NCI-H1436 treated with DMSO at 0.1 percent for 48 hours (cell line): ENCODE data around the gene AP2A1.

ENCODE experiments used
- DNase-seq: peaks from one replicate; lab custom pipeline; 2025; lab: John Stamatoyannopoulos, UW

Gene AP2A1

DNA sequence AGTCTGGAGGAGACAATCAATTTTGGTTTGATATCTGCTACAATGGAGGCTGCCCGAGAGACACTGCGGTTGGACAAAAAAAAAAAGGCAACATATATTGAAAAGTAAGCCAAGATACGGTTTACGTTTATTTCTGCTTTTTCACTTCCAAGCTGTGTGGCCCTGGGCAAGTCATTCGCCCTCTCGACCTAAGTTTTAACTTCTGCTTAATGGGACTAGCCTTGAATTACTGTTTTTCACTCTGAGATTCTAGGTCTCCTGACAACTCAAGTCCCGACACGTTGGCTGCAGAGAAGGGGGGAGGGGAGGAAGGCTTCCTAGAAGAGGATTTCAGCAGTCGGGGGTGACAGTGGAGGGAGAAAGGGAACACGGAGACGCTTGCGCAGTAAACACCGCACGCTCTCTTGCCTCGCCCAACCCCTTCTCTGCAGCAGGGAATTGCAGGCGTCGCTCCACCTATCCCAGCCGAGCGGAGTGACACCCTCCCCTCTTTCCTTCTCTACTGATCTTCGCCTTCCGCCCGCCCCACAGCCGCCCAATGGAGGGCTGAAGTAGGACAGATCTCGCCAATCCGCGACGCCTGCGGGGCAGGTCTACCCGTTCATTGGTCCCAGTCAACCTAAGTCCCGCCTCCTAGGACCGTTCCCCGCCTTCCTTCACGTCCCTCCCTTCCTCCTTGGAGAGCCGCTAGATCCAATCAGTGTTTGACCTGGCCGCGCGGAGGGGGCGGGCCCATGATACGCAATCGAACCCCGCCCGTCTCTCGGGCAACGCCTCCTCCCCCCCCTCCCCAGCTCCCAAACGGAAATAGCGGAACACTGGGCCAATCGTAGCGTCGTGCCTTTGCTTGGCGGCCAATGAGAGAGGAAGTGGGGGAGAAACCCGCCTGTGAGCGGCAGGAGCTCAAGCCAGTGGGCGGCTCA, 533 bp upstream of the AP2A1 start:
- DNase-seq: peak; percentile 100

DNA sequence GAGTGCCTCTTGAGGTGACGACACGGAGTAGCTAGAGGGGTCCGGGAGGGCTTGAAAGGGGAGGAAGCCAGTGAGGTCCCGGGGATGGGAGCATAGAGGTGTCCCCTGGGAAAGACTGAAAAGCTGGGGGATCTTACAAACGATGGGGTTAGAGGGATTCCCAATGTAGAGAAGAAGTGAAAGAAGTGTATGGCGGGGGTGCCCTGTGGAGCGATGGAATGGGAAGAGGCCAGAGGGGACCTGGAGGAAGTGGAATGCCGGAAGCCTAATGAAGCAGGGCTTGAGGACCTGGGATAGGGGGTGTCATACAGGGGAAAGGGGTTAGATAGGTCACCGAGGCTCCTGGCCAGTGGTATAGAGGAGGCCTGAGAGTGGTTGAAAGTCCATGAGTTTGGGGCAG, 580 bp downstream of the AP2A1 start:
- no peak for DNase-seq

DNA sequence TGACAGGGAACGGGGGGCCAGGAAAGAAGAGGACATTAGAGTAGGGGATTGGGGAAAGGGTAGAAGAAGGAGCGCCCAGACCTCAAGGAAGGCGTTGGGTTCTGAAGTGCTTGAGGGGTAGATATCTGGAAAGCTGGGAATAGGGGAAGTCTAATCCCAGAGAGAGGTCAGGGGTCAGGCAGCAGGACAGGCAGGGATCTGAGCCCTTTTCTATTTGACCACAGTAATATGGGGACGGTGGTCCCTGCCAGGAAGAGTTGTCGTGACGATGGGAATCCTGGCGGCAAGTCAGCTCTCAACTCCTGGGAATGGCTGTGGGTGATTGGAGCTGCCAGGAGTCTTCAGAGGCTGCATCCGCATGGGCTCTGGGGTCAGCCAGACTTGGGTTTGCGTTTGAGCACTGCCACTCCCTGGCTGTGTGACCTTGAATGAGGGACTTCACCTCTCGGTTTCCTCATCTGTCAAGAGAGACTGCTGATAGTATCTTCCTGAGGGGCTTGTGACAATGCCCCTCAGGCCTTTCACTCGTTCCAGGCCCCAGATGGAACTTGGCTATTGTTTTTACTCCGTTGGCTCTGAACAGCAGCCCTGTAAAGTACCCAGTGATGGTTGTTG, 1.3 kb downstream of the AP2A1 start:
- DNase-seq: no peak

DNA sequence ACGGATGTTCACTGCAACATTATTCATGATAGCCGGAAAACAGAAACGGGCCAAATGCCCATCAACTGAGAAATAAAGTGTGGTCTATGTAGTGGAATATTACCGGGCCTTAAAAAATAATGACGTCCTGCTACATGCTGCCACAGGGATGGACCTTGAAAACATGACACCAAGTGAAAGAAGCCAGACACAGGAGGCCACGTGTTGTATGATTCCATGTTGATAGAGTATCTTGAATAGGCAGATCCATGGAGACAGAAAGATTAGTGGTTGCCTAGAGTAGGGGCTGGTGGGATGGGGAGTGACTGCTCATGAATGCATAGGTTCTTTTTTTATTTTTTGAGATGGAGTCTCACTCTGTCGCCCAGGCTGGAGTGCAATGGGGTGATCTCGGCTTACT, 3.7 kb downstream of the AP2A1 start:
- DNase-seq: no peak

DNA sequence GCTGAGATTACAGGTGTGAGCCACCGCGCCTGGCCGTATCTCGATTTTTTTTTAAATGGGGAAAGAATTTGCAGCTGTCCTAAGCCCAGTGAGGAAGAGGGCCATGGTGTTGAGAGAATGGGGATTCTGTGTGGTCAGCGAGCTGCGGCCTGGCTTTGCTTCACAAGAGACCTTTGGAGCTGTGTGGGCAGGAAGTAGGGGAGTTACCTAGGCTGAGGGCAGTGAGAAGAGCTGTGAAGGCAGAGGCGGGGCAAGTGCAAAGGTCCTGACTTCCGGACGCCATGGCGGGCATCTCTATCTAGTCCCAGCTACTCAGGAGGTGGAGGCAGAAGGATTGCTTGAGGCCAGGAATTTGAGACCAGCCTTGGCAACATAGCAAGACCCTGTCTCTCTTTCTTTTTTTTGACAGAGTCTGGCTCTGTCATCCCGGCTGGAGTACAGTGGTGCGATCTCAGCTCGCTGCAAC, 4.9 kb downstream of the AP2A1 start:
- DNase-seq: no peak

DNA sequence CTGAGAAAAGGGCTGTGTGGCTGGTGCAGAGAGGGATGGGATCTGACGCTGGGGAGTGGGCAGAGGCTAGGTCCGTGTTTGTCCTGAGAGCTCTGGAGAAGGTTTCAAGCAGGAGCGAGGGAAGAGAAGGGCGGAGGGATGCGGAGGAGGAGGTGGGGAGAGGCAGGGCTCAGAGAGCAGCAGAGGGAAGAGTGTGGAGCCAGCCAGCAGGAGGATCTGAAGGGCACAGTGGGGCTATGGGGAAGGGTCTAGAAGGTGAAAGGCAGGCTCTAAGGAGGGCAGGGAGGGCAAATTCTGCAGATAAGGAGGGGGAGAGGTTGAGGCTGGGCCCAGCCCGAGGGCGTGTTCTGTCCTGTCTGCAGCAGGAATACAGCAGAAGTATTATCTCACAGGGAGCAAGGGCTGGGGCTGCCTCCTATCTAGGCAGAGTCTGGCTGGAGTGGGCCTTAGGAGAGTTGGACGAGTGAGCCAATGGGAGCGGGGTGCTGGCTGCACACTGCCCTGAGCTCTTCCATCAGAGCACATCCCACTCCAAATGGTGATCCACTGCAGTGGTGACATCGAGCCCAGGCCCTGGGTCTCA, 6.1 kb downstream of the AP2A1 start:
- no peak for DNase-seq

DNA sequence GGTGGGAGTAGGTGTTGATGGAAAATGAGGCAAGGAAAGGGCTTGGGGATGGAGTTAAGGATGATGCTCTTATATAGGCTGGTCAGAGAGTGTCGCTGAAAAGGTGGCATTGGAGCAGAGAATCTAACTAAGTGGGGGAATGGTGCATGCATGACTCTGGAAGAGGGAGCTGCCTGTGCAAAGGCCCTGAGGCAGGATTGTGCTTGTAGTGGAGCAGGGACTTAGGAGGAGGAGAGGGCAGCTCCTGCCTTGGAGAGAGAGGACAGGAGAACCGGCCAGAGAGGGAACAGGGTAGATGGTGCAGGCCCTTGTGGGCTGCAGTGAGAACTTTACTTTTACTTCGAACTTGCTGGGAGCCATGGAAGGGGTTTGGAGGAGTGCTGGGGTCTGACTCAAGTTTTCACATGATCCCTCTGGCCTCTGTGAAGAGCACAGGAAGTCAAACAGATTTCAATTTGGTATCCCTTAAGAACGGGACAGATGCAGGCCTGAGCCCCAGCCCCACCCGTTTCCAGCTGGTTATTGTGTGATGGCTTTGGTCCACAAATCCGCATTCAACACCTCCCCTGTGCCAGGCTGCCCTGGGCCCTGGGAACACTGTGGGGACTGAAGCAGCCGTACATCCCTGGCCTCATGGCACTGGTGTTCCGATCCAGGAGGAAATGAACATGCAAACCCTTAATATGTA, 7.0 kb downstream of the AP2A1 start:
- no peak for DNase-seq

DNA sequence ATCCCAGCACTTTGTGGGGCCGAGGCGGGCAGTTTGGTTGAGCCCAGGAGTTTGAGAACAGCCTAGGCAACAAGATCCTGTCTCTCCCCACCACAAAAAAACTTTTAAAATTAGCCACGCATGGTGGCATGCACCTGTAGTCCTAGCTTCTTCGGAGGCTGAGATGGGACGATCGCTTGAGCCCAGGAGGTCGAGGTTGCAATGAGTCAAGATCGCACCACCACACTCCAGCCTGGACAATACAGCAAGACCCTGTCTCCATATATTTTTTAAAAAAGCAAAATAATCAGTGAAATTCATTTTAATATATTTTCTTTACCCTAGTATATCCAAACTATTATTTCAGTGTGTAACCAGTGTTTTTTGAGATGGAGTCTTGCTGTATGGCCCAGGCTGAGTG, 8.2 kb downstream of the AP2A1 start:
- DNase-seq: no peak

DNA sequence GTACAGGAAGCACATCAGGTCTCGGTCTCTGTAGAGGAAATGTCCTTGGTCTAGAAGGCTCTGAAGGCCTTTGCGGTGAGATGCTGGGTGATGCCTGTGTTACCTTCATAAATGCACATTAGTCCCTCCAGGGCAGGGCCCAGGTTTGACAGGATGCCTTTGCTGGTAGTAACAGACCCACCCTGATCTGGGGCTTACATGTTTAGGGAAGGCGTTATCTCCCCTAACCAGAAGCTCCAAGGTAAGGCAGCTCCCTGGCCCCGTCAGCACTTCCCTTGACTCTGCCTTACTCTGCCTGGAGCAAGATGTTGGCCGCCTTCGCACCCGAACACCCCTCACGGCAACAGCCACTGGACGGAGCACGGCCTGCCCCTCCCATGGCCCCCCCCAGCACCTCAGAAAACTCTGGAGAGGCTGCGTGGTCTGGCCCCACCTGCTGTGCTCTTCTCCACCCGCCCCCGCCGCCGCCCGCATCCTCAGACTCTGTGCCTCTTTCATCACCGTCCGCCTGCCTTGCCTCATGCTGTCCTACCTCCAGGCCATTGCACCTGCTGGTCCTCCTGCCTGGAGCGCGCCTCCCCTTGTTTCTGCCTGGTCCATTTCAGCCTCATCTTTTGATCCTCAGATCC, 9.1 kb downstream of the AP2A1 start:
- DNase-seq: no peak

DNA sequence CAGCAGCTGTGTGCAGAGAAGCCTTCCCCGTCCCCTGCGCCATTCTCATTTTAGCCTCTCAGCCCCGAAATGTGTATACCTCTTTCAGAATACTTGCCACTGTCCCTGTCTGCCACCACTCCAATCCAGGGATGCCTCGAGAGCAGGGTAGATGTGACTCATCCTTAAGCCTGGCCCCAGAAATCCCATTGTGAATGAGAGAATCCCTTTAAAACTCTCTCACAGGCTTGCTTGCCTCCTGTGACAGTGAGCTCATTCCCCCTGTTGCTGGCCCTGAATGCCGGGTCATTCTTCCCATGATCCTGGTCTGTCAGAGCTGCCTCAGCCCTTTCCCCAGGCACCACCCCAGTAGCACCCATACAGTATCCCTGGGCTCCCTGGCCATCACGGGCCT, 9.6 kb downstream of the AP2A1 start:
- DNase-seq: no peak

DNA sequence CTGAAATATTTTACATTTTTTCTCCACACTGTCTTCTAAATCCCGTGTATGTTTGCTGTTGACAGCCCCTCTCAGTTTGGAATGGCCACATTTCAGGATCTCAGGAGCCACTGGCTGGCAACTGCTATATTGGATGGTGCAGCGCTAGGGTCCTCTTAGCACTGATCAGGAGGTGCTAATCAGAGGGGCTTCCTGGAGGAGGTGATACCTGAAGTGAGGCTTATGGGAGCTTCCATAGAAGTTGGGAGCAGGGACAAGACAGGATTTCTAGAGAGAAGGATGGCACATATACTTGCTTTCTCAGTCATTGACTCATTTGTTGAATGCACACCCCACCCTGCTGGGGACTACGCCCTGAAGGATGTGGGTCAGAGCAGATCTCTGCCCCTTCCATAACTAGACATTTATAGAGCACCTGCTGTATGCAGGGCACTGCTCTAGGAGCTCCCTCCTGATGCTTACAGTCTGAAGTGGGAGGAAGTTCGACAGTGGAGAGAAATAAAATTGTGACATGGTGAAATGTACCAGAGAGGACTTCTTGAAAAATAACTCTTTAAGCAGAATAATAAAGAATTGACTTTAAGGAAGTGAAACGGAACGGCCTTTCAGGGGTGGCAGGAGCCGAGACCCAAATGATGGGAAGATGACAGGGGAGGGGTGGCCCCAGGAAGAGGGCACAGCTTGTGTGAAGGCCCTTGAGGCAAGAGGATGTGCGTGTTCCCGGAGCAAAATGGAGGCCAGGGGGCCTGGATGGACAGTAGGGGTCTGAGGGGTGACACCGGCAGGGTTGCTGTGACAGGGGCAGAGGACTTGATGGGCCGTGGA, 13.1 kb downstream of the AP2A1 start:
- no peak for DNase-seq

DNA sequence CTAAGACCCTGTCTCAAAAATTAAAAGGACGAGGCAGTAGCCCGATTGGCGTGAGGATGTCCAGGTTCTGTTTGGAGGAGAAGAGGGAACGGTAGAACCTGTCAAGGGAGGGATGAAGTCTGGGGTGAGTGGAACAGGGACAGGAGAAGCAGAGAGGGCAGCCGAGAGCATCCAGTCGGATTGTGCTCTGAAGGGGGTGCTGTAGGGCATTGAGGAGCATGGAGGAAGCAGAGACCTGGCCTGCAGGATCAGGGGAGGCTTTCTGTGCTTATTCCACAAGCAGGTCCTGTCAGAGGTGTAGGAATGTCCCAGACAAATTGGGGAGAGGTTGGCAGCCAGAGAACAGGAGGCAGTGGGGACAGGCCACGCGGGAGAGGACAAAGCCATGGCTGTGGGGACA, 14.1 kb downstream of the AP2A1 start:
- no peak for DNase-seq

DNA sequence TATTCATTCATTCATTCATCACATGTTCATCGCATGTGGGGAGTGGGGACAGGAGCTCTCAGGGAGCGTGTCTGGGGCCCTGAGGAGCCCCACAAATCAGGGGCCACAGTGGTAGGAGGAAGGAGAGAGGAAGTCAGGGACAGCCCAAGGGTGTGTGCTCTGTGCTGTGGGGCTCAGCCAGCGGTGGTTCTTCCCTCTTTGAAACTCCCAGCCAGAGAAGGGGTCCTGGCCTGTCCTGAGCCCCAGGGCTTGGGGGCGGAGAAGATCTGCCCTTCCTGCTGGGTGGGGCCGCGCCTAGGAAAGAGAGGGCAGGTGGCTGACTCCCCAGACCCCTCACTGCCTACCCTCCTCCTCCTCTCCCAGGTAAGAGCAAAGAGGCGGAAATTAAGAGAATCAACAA, 14.6 kb downstream of the AP2A1 start:
- DNase-seq: no peak

DNA sequence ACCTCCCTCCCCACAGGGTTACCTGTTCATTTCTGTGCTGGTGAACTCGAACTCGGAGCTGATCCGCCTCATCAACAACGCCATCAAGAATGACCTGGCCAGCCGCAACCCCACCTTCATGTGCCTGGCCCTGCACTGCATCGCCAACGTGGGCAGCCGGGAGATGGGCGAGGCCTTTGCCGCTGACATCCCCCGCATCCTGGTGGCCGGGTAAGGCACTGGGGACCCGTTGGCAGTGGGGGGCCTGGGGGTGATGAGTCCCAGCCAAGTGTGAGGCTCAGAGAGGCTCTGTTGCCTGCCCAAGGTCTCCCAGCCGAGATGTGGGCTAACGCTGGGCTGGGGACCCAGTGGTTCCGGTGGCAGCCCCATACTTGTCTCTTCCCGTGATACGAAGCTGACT, 15.7 kb downstream of the AP2A1 start:
- no peak for DNase-seq

DNA sequence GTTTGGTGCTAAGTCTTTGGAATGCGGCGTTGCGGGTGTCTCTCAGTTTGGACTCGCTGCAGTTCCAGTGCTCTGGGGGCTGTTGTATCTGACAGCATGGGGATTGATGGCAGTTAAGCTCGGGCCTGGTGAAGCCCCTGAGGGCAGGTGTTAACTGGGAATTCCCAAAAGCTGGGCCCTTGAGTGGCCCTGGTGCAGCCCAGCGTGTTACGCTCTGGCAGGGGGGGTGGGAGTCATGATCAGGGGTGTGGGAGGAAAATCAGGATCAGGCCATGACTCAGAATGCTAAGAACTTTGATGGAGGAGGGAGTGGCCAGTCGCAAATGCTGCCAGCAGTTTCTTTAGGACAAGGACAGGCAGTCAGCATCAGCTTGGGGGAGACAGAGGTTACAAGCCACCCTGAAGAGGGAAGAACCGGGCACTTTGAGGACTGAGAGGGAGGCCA, 19.6 kb downstream of the AP2A1 start:
- no peak for DNase-seq

DNA sequence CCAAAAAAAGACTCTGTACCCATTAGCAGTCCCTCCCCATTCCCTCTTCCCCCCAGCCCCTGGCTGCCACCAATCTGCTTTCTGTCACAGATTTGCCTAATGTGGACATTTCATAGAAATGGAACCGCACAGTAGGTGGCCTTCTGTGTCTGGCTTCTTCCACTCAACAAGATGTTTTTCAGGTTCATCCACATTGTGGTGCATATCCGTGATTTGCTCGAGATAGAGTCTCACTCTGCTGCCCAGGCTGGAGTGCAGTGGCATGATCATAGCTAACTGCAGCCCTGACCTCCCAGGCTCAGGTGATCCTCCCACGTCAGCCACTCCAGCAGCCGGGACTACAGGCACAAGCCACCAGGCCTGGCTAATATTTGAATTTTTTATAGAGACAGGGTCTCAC, 20.9 kb downstream of the AP2A1 start:
- no peak for DNase-seq

DNA sequence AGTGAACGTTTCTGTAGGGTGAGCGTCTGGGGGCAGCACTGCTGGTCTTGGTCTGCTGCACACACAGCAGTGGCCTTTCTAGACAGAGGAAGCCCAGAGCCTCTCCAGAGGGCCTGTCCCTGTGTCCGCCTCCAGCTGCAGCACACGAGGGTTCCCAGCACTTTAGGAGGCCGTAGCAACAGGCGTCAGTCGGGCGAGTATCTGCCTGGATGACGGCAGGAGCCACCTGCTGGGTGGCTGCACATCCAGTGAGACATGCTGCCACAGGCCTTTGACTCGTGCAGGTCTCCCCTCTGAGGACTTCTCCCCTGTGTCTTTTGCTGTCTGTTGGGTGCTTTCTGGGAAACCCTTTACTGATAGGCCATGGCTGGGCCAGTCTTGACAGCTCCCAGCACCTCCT, 22.1 kb downstream of the AP2A1 start:
- no peak for DNase-seq

DNA sequence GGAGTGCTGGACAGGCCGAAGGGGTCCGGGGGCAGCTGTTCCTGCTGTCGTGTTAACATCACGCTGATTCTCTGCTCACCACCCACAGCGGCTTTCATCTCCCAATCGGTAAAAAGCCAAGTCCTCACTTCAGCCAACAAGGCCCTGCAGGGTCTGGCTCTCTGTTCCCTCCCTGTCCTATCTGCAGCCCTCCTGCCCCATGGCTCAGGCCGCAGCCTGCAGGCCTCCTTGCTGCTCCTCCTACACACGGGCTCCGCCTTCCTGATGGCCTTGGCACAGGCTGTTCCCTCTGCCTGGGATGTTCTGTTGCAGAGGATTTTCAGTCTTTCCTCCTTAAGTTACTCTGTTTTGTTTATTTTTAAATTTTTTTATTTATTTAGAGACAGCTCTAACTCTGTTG, 24.1 kb downstream of the AP2A1 start:
- no peak for DNase-seq

DNA sequence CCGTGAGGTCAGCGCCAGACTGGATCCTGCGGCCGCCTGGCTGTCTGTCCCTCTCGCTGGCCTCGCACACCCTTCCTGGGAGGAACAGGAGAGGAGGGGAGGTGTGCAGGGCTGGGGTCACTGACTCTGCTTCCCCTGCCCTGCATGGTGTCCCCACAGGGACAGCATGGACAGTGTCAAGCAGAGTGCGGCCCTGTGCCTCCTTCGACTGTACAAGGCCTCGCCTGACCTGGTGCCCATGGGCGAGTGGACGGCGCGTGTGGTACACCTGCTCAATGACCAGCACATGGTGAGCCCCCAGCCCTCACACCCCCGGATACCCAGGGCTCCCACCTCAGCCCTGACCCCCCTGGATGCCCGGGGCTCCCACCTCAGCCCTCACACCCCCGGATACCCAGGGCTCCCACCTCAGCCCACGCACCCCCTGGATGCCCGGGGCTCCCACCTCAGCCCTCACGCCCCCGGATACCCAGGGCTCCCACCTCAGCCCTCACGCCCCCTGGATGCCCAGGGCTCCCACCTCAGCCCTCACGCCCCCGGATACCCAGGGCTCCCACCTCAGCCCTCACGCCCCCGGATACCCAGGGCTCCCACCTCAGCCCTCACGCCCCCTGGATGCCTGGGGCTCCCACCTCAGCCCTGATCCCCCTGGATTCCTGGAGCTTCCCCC, 25.1 kb downstream of the AP2A1 start:
- DNase-seq: no peak

DNA sequence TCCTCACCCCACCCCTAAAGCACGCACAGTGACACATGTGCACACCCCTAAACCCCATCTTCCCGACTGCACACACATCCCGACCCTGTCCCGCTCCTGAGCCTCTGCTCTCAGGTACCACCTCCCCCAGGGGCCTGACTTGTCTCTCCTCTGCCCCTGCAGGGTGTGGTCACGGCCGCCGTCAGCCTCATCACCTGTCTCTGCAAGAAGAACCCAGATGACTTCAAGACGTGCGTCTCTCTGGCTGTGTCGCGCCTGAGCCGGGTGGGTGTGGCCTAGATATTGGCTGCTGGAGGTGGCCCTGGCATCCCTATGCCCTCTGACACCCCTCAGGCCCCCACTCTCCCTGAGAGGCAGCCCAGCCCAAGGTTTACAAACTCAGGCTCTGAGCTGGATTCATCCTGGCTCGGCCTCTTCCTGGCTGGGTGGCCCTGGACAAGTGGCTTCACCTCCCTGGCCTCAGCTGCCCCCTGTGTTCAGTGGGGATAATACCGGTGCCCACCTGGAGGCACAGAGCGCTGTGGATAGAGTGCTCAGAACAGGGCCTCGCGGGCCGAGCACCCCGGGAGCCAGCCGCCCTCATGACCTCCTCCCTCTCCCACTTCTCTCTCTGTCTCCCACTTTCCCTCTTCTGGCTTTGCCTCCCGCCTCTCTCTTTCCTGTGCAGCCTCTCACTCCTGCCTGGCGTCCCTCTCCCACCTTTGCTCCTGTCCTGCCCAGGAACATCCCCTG, 26.2 kb downstream of the AP2A1 start:
- no peak for DNase-seq
